A673 (cell line): ENCODE measurements around the gene OBSCN. TPM values are rescaled to one million over a fixed set of nuclear protein-coding genes. Genes with fewer than 3 reads are reported as not detected.

ENCODE experiments used
- BruUV-seq: library from RNA; stranded (reverse); fragments of 400-500 nt; replicated peaks from 2 replicates; lab custom pipeline; 2021; lab: Mats Ljungman, UMichigan
- CTCF ChIA-PET: fragments of 300-600 bp; sonication (Branson Sonifier 250); formaldehyde crosslinking; loops from one replicate; lab custom pipeline; 2022; ENCODE audit warnings: antibody characterized with exemption; lab: Charles Lee
- POLR2A ChIA-PET: fragments of 300-600 bp; sonication (Branson Sonifier 250); formaldehyde crosslinking; loops from one replicate; lab custom pipeline; 2022; ENCODE audit warnings: antibody characterized with exemption; ENCODE audit not compliant: low non-redundant PET; lab: Charles Lee
- DNase-seq: peaks from one replicate; pipeline ENCODE4 v3.0.0-alpha.2; 2015; ENCODE audit warnings: low spot score
- H3K27ac ChIP-seq: fragments of 200-600 bp; sonication (generic); 2 replicates; pipeline ENCODE4 v1.5.1; 2016; ENCODE audit warnings: mixed run types, low read depth, mild to moderate bottlenecking, mixed read lengths, antibody characterized with exemption, low read length; ENCODE audit not compliant: poor library complexity, severe bottlenecking
- H3K27me3 ChIP-seq: fragments of 200-600 bp; sonication (generic); replicated peaks from 2 replicates; pipeline ENCODE4 v1.6.1; 2017; ENCODE audit warnings: mixed run types, low read depth, mild to moderate bottlenecking, mixed read lengths, antibody characterized with exemption, low read length; ENCODE audit not compliant: insufficient read depth, poor library complexity
- H3K36me3 ChIP-seq: fragments of 200-600 bp; sonication (generic); 2 replicates; pipeline ENCODE4 v1.6.1; 2016; ENCODE audit warnings: mixed run types, mild to moderate bottlenecking, mixed read lengths, antibody characterized with exemption, low read length; ENCODE audit not compliant: insufficient read depth, poor library complexity, severe bottlenecking
- H3K4me1 ChIP-seq: fragments of 200-600 bp; sonication (generic); 2 replicates; pipeline ENCODE4 v1.6.1; 2017; ENCODE audit warnings: mixed run types, mild to moderate bottlenecking, mixed read lengths, antibody characterized with exemption, low read length; ENCODE audit not compliant: insufficient read depth, poor library complexity, severe bottlenecking
- H3K4me3 ChIP-seq: fragments of 200-600 bp; sonication (generic); 2 replicates; pipeline ENCODE4 v1.5.1; 2016; ENCODE audit warnings: low read depth, mixed run types, mild to moderate bottlenecking, mixed read lengths, low read length; ENCODE audit not compliant: poor library complexity, severe bottlenecking
- H3K9me3 ChIP-seq: fragments of 200-600 bp; sonication (generic); 2 replicates; pipeline ENCODE4 v1.6.1; 2016; ENCODE audit warnings: mixed run types, low read depth, mild to moderate bottlenecking, mixed read lengths, antibody characterized with exemption, low read length; ENCODE audit not compliant: poor library complexity, severe bottlenecking
- CTCF ChIP-seq: fragments of 300-800, 200-600 bp; sonication (generic); conservative IDR thresholded peaks from 2 replicates; pipeline ENCODE4 v1.5.1; 2017; ENCODE audit warnings: low read depth, mild to moderate bottlenecking, antibody characterized with exemption, low read length, moderate library complexity, mixed read lengths
- EZH2 ChIP-seq: fragments of 200-600 bp; sonication (generic); IDR thresholded peaks from 2 replicates; pipeline ENCODE4 v1.6.1; 2017; ENCODE audit warnings: borderline replicate concordance, low read depth, mild to moderate bottlenecking, mixed read lengths, antibody characterized with exemption, low read length; ENCODE audit not compliant: poor library complexity, severe bottlenecking
- intact Hi-C: fragments of 100-400 bp; cut with micrococcal nuclease; formaldehyde crosslinking; loops from one replicate; pipeline ENCODE4 v1.10.0; 2022; ENCODE audit not compliant: unreplicated experiment
- total RNA-seq: library from RNA; stranded (reverse); gene quantifications from 2 replicates; pipeline ENCODE4 v1.2.3, GENCODE V29; 2021

OBSCN gene
- total RNA-seq, 1 experiment from 2014 or later, result 37.7 TPM

GRCh38 chr1:228420968-228421826 lies 213.4 kb downstream of the OBSCN start:
- TF ChIP-seq CTCF (no peak), EZH2 (no peak)
- ChIA-PET POLR2A (no interaction called here), CTCF (no interaction called here)
- BruUV-seq, result no TSS peak
- peaks cover 15% of the 10 kb centered on the region for H3K4me1 ChIP-seq
- no peak overlapping the region for H3K4me3 ChIP-seq
- no peaks in the 10 kb centered on the region for H3K9me3 ChIP-seq
- H3K36me3 ChIP-seq, result no peaks in the 10 kb centered on the region
- H3K27me3 ChIP-seq, result peaks cover 2% of the 10 kb centered on the region
- intact Hi-C loops, result no loop called here
- no peak overlapping the region for H3K27ac ChIP-seq
- DNase-seq, result no peak

GRCh38 chr1:228423404-228424053 lies 215.7 kb downstream of the OBSCN start:
- CTCF ChIA-PET, result no interaction called here
- Histone ChIP-seq H3K4me1 (no peaks in the 10 kb centered on the region), H3K27me3 (no peaks in the 10 kb centered on the region), H3K4me3 (no peak overlapping the region), H3K9me3 (no peaks in the 10 kb centered on the region), H3K27ac (no peak overlapping the region), H3K36me3 (no peaks in the 10 kb centered on the region)
- intact Hi-C loops, result no loop called here
- POLR2A ChIA-PET, result no interaction called here
- no TSS peak for BruUV-seq
- no peak for DNase-seq
- TF ChIP-seq EZH2 (no peak), CTCF (no peak)

DNA sequence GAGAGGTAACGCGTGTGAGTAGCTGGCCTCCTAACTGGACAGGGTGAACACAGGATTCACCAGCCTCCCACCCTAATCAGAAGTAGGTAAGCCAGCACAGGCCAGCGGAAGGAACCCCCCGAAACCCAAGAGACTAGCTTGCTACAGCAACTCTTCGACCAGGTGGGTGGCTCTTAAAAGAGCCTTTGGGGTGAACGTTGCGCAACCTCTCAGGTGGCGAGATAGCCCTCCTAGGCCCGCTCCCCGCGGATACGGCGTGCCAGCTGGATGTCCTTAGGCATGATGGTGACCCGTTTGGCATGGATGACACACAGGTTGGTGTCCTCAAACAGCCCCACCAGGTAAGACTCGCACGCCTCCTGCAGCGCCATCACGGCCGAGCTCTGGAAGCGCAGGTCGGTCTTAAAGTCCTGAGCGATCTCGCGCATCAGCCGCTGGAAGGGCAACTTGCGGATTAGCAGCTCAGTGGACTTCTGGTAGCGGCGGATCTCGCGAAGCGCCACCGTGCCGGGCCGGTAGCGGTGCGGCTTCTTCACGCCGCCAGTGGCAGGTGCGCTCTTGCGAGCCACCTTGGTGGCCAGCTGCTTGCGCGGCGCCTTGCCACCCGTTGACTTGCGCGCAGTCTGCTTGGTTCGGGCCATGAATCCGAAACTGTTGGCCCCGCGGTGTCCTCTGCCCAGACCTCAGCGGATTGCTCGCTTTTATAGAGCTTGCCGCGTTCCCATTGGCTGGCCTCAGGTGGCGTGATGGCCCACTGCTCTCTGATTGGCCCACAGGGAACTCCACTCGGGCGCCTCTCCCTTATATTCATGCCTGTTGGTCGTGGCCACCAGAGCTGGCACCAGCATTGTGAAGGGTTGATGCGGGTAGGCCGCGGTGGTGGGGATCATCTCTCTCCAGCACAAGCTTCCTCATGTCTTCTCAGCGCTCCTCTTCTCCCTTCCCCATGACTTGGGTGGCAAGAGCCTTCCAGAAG lies 217.1 kb downstream of the OBSCN start:
- no peaks in the 10 kb centered on the region for H3K9me3 ChIP-seq
- no peaks in the 10 kb centered on the region for H3K4me1 ChIP-seq
- no peak for TF ChIP-seq CTCF
- TF ChIP-seq EZH2, result no peak
- no peak for DNase-seq
- H3K36me3 ChIP-seq, result no peaks in the 10 kb centered on the region
- H3K27me3 ChIP-seq, result no peaks in the 10 kb centered on the region
- ChIA-PET CTCF (no interaction called here), POLR2A (no interaction called here)
- BruUV-seq, result no TSS peak
- intact Hi-C loops, result no loop called here
- no peak overlapping the region for H3K4me3 ChIP-seq
- H3K27ac ChIP-seq, result no peak overlapping the region
